GM03348 (cell line): ENCODE data around the gene TMEM175.
A peak's percentile ranks its signal among the peaks of the same experiment; 100 is the strongest.
"Not testable (repeated sequence)": the region's sequence is repeated elsewhere in the genome, so short reads cannot be mapped to it uniquely, and the experiment has no call there.

Source experiments
- DNase-seq: peaks from one replicate; pipeline ENCODE4 v3.0.0; 2012; ENCODE audit warnings: low spot score

The TMEM175 gene

GRCh38 chr4:915041-915474 lies 17.2 kb upstream of the TMEM175 start:
- DNase-seq: no peak

- no peak for DNase-seq
Measured at GRCh38 chr4:915595-915994, 16.7 kb upstream of the TMEM175 start.

- no peak for DNase-seq
Measured at GRCh38 chr4:917466-917865, 14.8 kb upstream of the TMEM175 start.

- no peak for DNase-seq
Measured at GRCh38 chr4:917992-918391, 14.3 kb upstream of the TMEM175 start.

- DNase-seq: not testable (repeated sequence)
Measured at GRCh38 chr4:918591-918990, 13.7 kb upstream of the TMEM175 start.

GRCh38 chr4:919004-919680 lies 13.1 kb upstream of the TMEM175 start:
- DNase-seq: not testable (repeated sequence)

GRCh38 chr4:921830-922331 lies 10.4 kb upstream of the TMEM175 start:
- no peak for DNase-seq

- DNase-seq: no peak
Measured at GRCh38 chr4:924107-925096, 7.9 kb upstream of the TMEM175 start.

GRCh38 chr4:925171-925570 lies 7.1 kb upstream of the TMEM175 start:
- DNase-seq: no peak

GRCh38 chr4:925771-926500 lies 6.3 kb upstream of the TMEM175 start:
- DNase-seq: no peak

GRCh38 chr4:926538-926937 lies 5.7 kb upstream of the TMEM175 start:
- DNase-seq: no peak

GRCh38 chr4:927566-927965 lies 4.7 kb upstream of the TMEM175 start:
- not testable (repeated sequence) for DNase-seq

- no peak for DNase-seq
Measured at GRCh38 chr4:929096-929765, 3.0 kb upstream of the TMEM175 start.

GRCh38 chr4:930028-930551 lies 2.2 kb upstream of the TMEM175 start:
- DNase-seq: no peak

- no peak for DNase-seq
Measured at GRCh38 chr4:930827-931193, 1.4 kb upstream of the TMEM175 start.

GRCh38 chr4:931194-931959 lies 883 bp upstream of the TMEM175 start:
- DNase-seq: peak; percentile 57

GRCh38 chr4:932713-933070 lies 432 bp downstream of the TMEM175 start:
- no peak for DNase-seq

GRCh38 chr4:939508-939907 lies 7.2 kb downstream of the TMEM175 start:
- DNase-seq: not testable (repeated sequence)

GRCh38 chr4:945274-946102 lies 13.2 kb downstream of the TMEM175 start:
- DNase-seq: no peak

GRCh38 chr4:946103-946450 lies 13.8 kb downstream of the TMEM175 start:
- DNase-seq: no peak
